Nephron (organoid): ENCODE data around the gene DUSP9.
"Not testable (repeated sequence)": the region's sequence is repeated elsewhere in the genome, so short reads cannot be mapped to it uniquely, and the experiment has no call there.

Experiments
- H3K27ac Mint-ChIP-seq, 3 experiments: 2 replicates each; pipeline ENCODE4 v1.8.0; 2020; ENCODE audit warnings: mixed read lengths in 3 of 3, mild to moderate bottlenecking in 2 of 3, moderate library complexity in 1 of 3
- H3K27me3 Mint-ChIP-seq: 2 replicates; pipeline ENCODE4 v1.8.0; 2021; ENCODE audit warnings: low read depth, mild to moderate bottlenecking, moderate library complexity, mixed read lengths
- H3K36me3 Mint-ChIP-seq: 2 replicates; pipeline ENCODE4 v1.8.0; 2020; ENCODE audit warnings: low read depth, mixed read lengths
- H3K4me1 Mint-ChIP-seq: 2 replicates; pipeline ENCODE4 v1.8.0; 2020; ENCODE audit warnings: mixed read lengths
- H3K4me3 Mint-ChIP-seq, 3 experiments: 2 replicates each; pipeline ENCODE4 v1.8.0; 2020; ENCODE audit warnings: mild to moderate bottlenecking in 3 of 3, mixed read lengths in 3 of 3, moderate library complexity in 2 of 3
- H3K9me3 Mint-ChIP-seq: 2 replicates; pipeline ENCODE4 v1.8.0; 2020; ENCODE audit warnings: mixed read lengths
- CTCF ChIP-seq, 3 experiments: fragments of 200-600 bp; sonication (generic); IDR thresholded peaks; one replicate each; pipeline ENCODE4 v1.5.0; 2021; ENCODE audit warnings: antibody characterized with exemption in 3 of 3; ENCODE audit not compliant: unreplicated experiment in 3 of 3

DUSP9 gene

DNA sequence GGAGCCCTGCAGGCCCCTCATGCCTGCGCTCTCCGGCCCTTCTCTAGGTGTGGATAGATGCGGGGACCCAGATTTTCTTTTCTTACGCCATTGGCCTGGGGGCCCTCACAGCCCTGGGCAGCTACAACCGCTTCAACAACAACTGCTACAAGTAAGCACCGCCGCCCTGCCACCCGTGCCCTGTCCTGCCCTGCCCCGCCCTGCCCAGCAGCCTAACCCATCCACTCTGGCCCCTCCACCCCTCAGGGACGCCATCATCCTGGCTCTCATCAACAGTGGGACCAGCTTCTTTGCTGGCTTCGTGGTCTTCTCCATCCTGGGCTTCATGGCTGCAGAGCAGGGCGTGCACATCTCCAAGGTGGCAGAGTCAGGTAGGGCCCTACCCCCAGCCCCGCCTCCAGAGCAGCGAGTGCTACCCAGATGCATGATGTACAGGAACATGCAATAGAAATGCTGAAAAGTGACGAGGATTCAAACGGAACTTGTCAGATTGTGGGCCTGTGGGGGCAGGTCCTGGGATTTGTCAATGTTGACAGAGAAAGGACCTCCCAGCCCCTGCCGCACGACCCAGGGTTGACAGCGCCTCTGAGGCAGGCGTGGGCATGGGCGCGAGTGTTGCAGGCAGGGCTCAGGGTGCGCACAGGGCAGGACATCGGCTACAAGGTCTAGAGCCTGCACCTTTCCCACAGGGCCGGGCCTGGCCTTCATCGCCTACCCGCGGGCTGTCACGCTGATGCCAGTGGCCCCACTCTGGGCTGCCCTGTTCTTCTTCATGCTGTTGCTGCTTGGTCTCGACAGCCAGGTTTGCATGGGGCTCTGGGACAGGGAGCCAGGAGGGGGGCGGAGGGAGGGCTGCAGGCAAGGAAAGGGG, 46.4 kb downstream of the DUSP9 start:
- Mint-ChIP-seq H3K4me3 (no peak overlapping the region), H3K36me3 (peaks cover 16% of the 10 kb centered on the region), H3K4me1 (peaks cover 10% of the 10 kb centered on the region), H3K27me3 (peaks cover 4% of the 10 kb centered on the region), H3K9me3 (peaks cover 9% of the 10 kb centered on the region), H3K27ac (no peak overlapping the region)
- TF ChIP-seq CTCF (IDR thresholded peaks at IDR 0.05; ENCODE audit: unreplicated experiment in 3 of 3) = no peak

DNA sequence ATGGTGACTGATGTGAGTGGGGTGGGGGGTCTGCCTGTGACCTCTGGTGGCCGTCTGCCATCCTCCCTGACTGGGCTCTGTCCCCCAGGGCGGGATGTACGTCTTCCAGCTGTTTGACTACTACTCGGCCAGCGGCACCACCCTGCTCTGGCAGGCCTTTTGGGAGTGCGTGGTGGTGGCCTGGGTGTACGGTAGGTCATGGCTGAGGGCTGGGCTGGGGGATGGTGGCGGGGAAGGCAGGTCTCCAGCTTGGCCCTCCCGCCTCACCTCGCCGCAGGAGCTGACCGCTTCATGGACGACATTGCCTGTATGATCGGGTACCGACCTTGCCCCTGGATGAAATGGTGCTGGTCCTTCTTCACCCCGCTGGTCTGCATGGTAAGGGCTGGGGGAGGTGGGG, 47.3 kb downstream of the DUSP9 start:
- peaks cover 21% of the 10 kb centered on the region for H3K36me3 Mint-ChIP-seq
- not testable (repeated sequence) for H3K27ac Mint-ChIP-seq, H3K4me3 Mint-ChIP-seq, H3K27me3 Mint-ChIP-seq
- peaks cover 10% of the 10 kb centered on the region for H3K4me1 Mint-ChIP-seq
- H3K9me3 Mint-ChIP-seq = peaks cover 13% of the 10 kb centered on the region

DNA sequence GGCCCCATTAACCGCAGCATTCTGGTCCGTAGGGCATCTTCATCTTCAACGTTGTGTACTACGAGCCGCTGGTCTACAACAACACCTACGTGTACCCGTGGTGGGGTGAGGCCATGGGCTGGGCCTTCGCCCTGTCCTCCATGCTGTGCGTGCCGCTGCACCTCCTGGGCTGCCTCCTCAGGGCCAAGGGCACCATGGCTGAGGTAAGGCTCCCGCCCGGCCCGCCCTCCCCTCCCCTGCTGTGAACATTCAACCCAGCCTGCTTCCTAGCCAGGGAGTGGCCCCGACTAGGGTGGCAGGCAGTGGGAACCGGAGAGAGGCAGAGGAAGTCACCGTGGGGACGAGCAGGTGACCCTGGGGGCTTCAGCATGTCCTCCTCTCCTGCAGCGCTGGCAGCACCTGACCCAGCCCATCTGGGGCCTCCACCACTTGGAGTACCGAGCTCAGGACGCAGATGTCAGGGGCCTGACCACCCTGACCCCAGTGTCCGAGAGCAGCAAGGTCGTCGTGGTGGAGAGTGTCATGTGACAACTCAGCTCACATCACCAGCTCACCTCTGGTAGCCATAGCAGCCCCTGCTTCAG, 47.8 kb downstream of the DUSP9 start:
- Mint-ChIP-seq H3K27ac (no peak overlapping the region), H3K27me3 (peaks cover 4% of the 10 kb centered on the region), H3K4me1 (peaks cover 10% of the 10 kb centered on the region), H3K4me3 (no peak overlapping the region), H3K9me3 (peaks cover 13% of the 10 kb centered on the region), H3K36me3 (peaks cover 21% of the 10 kb centered on the region)
- TF ChIP-seq CTCF (IDR thresholded peaks at IDR 0.05; ENCODE audit: unreplicated experiment in 3 of 3) = no peak

- peaks cover 4% of the 10 kb centered on the region for H3K27me3 Mint-ChIP-seq
- peaks cover 13% of the 10 kb centered on the region for H3K9me3 Mint-ChIP-seq
- no peak for TF ChIP-seq CTCF (IDR thresholded peaks at IDR 0.05; ENCODE audit: unreplicated experiment in 3 of 3)
- H3K27ac Mint-ChIP-seq = no peak overlapping the region
- peaks cover 14% of the 10 kb centered on the region for H3K4me1 Mint-ChIP-seq
- no peak overlapping the region for H3K4me3 Mint-ChIP-seq
- peaks cover 21% of the 10 kb centered on the region for H3K36me3 Mint-ChIP-seq
These were observed 49.1 kb downstream of the DUSP9 start for GRCh38 chrX:153696100-153696499.

GRCh38 chrX:153696538-153696937, 49.5 kb downstream of the DUSP9 start:
- not testable (repeated sequence) for H3K27ac Mint-ChIP-seq, H3K27me3 Mint-ChIP-seq, H3K4me3 Mint-ChIP-seq
- Mint-ChIP-seq H3K4me1 (peaks cover 14% of the 10 kb centered on the region), H3K9me3 (peaks cover 13% of the 10 kb centered on the region), H3K36me3 (peaks cover 21% of the 10 kb centered on the region)

DNA sequence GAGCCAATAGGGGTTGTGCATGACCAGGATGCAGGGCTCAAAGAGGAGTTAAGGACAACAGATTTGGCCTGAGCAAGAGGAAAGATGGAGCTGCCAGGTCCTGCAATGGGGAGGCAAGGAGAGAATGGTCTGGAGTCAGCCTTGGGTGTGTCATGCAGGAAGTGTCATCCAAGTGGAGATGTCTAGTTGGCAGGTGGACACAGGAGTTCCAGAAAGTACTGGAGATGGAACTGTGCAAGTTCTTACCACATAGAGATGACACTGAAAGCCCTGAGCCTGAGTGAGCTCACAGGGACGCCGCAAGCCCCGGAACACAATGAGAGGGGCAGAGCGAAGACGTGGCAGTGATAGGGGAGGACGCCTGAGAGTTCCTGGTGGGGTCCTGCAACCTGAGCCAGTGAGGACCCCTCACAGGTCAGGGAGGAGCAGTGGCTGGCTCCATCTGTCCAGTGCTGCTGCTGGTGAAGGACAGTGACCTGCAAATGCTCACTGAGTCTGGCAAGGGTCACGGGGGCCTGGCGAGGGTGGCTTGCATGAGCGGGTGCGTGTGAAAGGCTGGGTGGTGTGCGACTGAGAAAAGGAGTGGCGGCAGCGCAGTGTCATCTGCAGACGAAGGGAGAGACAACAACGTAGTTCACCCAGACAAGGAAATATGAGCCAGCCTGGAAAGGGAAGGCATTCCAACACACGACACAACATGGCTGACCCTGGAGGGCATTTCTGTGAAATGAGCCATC, 50.2 kb downstream of the DUSP9 start:
- Mint-ChIP-seq H3K36me3 (peaks cover 21% of the 10 kb centered on the region), H3K27ac (peak overlapping the region in 2 of 3 experiments; percentile 24 to 29), H3K4me1 (peaks cover 14% of the 10 kb centered on the region), H3K9me3 (peaks cover 13% of the 10 kb centered on the region)
- H3K4me3 Mint-ChIP-seq, H3K27me3 Mint-ChIP-seq: not testable (repeated sequence)
